GM12801 (cell line): ENCODE results near the gene KIF2B.

Source experiments
- CTCF ChIP-seq: IDR thresholded peaks from one replicate; pipeline ENCODE4 v1.5.1; 2011; ENCODE audit warnings: control low read depth; ENCODE audit not compliant: insufficient read length; ENCODE audit errors: extremely low read depth

Gene KIF2B

GRCh38 chr17:53837131-53837530 is 14.4 kb downstream of the KIF2B start:
- TF ChIP-seq CTCF: no peak

- TF ChIP-seq CTCF: no peak
Measured at GRCh38 chr17:53844491-53845107, 21.9 kb downstream of the KIF2B start.
